ENCODE results near the gene JOSD2.
"Not testable (repeated sequence)": the region's sequence is repeated elsewhere in the genome, so short reads cannot be mapped to it uniquely, and the experiment has no call there.

The JOSD2 gene

DNA sequence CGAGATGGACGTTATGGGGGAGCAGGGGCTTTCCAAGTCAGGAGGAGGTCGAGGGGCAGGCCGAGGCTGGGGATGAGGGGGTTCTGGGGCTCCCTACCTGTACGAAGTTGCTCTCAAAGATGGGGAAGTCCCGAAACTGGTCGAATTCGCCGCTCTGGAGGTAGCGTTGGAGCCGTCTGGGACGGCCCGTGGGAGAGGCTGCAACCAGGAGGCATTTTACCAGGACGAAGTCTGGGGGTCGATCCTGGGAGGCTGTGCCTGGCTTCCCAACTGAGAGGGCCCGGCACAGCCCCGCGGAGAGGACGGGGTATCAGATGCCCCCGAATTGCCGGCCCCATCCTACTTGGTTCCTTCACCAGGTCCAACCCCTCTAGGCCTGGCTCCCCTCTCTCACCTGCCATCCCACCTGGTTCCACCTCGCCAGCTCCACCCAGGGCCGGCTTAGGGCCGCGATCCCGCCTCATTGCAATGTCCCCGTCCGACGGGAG is 35.2 kb downstream of the JOSD2 start:
- no peak for DNase-seq (ENCODE audit: low spot score)

DNA sequence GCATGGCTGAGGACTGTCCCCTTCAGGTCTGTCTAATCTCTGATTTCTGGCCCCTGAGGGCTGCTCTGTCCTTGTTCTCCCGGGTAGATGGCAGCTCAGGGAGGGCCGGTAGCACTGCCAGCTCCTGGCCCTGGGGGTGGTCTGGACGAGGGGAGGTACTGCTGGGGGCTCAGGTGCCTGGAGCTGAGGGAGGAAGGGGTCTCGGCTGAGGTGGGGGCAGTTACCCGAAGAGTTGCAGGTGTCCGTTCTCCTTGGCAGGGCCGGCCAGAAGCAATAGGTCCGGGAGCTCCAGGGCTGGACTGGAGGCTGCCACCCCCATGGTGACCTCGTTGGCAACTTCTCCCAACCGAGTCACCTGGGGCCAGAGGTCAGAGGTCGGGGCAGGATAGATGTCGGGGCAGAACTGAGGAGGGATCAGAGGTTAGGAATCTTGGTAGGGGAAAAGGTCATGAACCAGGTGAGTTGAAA is 35.9 kb downstream of the JOSD2 start:
- no peak for DNase-seq (ENCODE audit: low spot score)

DNA sequence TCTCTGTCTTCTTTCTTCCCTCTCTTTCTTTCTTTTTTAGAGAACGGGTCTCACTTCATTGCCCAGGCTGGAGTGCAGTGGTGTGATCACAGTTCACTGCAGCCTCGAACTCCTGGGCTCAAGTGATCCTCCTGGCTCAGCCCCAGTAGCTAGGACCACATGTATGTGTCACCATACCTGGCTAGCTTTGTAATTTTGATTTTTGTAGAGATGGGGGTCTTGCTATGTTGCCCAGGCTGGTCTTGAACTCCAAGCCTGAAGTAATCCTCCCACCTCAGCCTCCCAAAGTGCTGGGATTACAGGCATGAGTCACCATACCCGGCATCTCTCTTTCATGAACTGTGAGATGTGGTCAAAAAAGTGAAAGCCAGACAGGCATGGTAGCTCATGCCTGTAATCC is 37.7 kb downstream of the JOSD2 start:
- not testable (repeated sequence) for DNase-seq (ENCODE audit: low spot score)

DNA sequence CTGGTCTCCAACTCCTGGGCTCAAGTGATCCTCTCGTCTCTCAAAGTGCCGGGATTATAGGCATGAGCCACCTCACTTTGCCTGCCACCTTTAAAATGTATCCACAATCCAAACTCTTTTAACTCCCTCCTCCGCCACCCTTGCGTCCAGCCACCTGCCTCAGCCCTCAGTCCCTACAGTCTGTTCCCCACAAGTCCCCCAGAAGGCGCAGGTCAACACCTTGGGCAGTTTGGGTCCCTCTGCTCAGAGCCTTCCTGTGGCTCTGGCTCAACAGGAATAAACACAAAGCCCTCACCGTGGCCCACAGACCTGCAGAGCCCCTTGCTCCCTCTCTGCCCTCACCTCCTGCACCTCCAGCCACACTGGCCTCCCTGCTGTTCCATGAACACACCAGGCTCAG is 42.2 kb downstream of the JOSD2 start:
- DNase-seq (ENCODE audit: low spot score), result no peak

- no peak for DNase-seq (ENCODE audit: low spot score)
Measured at GRCh38 chr19:50467566-50467965, 43.4 kb downstream of the JOSD2 start.

GRCh38 chr19:50466706-50467039 is 44.3 kb downstream of the JOSD2 start:
- no peak for DNase-seq (ENCODE audit: low spot score)

DNA sequence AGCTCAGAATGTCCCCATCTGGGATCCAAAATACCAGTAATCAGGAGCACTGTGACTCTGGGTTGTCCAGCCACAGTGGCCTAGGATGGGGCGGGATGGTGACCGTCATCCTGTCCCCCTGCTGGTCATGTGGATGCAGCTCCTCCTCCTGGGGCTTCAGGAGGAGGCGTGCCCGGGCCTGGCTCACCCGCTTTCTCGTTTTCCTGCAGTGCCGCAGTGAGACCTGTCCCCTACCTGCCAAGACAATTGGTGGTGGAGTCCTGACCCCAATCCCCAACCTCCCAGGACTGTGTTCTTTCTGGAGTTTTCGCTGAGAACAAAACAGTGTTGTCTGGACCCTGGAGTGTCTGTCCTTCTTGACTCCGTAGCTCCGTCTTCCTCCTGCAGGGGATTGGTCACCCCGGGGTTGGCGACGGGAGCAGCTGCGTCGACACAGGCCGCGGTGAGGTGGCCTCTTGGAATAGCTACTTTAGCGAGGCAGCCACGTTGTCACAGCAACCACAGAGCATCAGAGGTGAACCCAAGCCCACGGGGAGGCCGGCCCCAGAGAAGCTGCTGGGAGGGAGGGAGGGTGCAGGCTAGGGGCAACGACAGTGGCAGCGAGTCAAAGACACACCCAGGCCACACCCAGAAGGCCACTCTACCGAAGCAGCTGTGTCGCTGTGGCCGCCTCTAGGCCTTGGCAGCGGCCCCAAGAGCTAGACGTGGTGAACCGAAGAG is 44.8 kb downstream of the JOSD2 start:
- no peak for DNase-seq (ENCODE audit: low spot score)

DNA sequence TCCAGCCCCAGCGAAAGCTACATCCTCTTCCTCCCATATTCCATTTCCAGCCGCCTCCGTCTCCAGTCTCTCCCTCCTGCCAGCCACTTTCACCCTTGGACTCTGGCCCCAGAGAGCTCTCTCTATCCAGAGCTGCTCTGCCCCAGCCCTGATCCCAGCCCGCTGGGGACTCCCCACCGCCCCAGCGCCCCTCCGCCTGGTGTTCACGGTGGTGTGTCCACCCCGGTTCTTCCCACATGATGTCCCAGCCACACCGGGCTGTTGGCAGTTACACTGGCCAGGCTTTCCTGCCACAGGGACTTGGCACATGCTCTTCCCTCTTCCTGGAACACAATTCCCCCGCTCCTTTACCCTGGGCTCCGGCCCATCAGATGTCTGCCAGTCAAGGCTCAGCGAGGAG is 46.0 kb downstream of the JOSD2 start:
- DNase-seq (ENCODE audit: low spot score), result no peak

- DNase-seq (ENCODE audit: low spot score), result no peak
Measured at GRCh38 chr19:50464348-50464747, 46.6 kb downstream of the JOSD2 start.

DNA sequence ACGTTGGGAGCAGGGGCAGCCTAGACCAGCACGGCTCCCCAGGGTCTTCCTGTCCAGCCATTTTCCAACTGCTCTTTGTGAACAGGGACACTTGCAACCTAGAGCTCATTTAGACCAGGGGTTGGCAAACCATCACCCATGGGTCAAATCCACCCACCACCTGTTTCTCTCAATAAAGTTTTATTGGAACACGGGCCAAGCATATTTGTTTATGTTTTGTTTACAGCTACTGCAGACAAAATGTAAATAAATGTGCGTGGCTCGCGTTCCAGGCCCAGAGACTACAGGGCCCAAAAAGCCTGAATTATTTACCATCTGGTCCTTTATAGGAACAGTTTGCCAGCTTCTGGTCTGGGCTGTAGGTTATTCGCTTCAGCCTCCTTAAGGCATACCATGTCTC is 48.0 kb downstream of the JOSD2 start:
- DNase-seq (ENCODE audit: low spot score), result no peak

GRCh38 chr19:50461066-50461875 is 49.7 kb downstream of the JOSD2 start:
- peak; percentile 88 for DNase-seq (ENCODE audit: low spot score)

GRCh38 chr19:50460161-50460765 is 50.7 kb downstream of the JOSD2 start:
- peak; percentile 69 for DNase-seq (ENCODE audit: low spot score)

- no peak for DNase-seq (ENCODE audit: low spot score)
Measured at GRCh38 chr19:50459638-50460037, 51.4 kb downstream of the JOSD2 start.

- DNase-seq (ENCODE audit: low spot score), result no peak
Measured at GRCh38 chr19:50459067-50459456, 51.9 kb downstream of the JOSD2 start.

DNA sequence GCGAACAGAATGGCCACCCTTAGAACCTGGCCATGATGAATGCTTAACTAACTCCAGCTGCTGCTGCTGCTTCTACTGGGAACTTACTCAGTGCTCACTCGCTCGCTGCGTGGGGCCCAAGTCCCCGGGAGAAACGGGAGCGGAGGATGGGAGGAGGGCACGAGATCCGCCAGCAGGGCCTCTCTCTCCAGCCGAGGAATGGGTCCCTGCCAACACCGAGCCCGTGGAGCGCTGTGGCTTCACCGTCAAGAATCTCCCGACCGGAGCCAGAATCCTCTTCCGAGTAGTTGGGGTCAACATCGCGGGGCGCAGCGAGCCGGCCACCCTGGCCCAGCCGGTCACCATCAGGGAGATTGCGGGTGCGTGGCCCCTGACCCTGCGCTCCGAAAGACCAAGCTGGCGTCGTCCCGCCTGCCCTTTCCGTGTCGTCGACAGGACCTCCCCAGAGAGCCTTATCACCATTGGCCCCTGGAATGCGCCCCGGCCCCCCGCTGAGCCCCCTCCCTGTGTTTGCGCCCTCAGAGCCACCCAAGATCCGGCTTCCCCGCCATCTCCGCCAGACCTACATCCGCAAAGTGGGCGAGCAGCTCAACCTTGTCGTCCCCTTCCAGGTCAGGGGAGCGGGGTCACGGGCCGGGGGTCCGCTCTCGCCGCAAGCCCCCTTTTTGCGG is 52.5 kb downstream of the JOSD2 start:
- no peak for DNase-seq (ENCODE audit: low spot score)

- DNase-seq (ENCODE audit: low spot score), result no peak
Measured at GRCh38 chr19:50457300-50457699, 53.7 kb downstream of the JOSD2 start.

Measured in germinal center (tissue), 1 donor.